A673 (cell line): ENCODE measurements around the gene AADACL4.

ENCODE experiments used
- CTCF ChIP-seq: fragments of 300-800, 200-600 bp; sonication (generic); conservative IDR thresholded peaks from 2 replicates; pipeline ENCODE4 v1.5.1; 2017; ENCODE audit warnings: low read depth, mild to moderate bottlenecking, antibody characterized with exemption, low read length, moderate library complexity, mixed read lengths
- EZH2 ChIP-seq: fragments of 200-600 bp; sonication (generic); IDR thresholded peaks from 2 replicates; pipeline ENCODE4 v1.6.1; 2017; ENCODE audit warnings: borderline replicate concordance, low read depth, mild to moderate bottlenecking, mixed read lengths, antibody characterized with exemption, low read length; ENCODE audit not compliant: poor library complexity, severe bottlenecking

- TF ChIP-seq CTCF (no peak), EZH2 (no peak)
These were observed 25.8 kb upstream of the AADACL4 start, which contains the start of gene DHRS3 for GRCh38 chr1:12617901-12618660.
